Fibroblast of skin of left quadriceps (primary cell): ENCODE data around the gene ST6GALNAC1.
"Not testable (repeated sequence)": the region's sequence is repeated elsewhere in the genome, so short reads cannot be mapped to it uniquely, and the experiment has no call there.

Source experiments
- DNase-seq, 2 experiments: peaks; one replicate each; pipeline ENCODE4 v3.0.0-alpha.2; 2013; ENCODE audit warnings: low read depth in 2 of 2

Gene ST6GALNAC1

DNA sequence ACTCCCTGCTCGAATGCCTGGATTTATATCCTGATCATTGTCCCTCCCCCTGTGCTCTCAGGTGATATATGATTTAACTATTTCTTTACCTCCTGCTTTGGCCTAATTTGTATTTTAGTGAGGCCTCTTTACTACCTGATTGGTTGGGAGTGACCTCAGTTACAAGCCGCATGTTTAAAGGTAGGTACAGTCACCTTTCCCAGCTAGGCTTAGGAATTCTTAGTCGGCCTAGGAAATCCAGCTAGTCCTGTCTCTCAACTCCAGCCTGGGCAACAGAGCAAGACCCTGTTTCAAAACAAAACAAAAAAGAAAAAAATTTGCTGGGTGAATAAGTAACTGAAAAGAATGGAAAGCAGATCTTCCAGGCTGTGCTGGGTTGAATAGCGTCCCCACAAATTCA lies 31.1 kb downstream of the ST6GALNAC1 start:
- no peak for DNase-seq

DNA sequence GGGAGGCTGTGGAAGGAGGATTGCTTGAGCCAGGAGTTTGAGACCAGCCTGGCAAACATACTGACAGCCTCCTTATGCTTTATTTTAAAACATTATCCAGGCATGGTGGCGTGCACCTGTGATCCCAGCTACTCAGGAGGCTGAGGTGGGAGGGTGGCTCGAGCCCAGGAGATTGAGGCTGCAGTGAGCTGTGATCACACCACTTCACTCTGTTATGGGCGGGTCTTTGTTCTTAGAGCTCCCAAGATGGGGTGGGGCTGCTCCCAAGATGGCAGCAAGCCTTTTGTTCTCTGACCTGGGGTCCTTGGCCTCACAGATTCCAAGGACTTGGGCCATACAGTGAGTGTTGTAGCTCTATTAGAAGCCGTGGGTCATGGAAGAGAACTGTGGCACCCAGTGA lies 31.8 kb downstream of the ST6GALNAC1 start:
- no peak for DNase-seq

DNA sequence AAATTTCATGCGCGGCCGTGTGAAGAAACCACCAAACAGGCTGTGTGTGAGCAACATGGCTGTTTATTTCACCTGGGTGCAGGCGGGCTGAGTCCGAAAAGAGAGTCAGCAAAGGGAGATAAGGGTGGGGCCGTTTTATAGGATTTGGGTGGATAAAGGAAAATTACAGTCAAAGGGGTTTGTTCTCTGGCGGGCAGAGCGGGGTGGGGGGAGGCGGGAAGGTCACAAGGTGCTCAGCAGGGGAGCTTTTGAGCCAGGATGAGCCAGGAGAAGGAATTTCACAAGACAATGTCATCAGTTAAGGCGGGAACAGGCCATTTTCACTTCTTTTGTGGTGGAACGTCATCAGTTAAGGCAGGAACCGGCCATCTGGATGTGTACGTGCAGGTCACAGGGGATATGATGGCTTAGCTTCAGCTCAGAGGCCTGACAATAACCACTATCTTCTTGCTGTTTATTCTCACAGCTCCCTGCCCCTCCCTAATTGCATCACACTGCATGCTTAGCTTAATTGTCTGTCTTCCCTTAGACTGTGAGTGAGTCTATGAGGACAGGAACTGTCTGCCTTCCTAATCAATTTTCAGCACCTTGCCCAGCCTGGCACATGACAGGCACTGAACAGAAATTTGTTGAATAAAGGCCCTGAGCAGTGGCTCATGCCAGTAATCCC lies 32.3 kb downstream of the ST6GALNAC1 start:
- DNase-seq, result not testable (repeated sequence)

DNA sequence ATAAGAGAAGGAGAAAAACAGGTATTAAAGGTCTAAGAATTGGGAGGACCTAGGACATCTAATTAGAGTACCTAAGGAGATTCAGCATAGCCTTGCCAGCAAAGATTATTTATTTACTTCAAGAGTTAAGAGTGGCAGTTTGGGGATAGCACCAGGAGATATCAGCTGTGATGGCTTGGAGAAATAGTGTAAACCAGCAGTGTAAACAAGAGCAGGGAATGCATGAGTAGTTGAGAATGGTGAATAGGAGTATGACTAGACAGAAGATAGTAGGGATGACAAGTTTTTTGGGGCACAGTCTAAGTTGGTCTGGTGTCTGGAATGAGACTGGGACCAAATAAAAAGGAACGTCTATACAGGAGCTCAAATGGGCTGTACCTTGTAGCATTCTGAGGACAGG lies 36.9 kb downstream of the ST6GALNAC1 start:
- DNase-seq, result not testable (repeated sequence)

DNA sequence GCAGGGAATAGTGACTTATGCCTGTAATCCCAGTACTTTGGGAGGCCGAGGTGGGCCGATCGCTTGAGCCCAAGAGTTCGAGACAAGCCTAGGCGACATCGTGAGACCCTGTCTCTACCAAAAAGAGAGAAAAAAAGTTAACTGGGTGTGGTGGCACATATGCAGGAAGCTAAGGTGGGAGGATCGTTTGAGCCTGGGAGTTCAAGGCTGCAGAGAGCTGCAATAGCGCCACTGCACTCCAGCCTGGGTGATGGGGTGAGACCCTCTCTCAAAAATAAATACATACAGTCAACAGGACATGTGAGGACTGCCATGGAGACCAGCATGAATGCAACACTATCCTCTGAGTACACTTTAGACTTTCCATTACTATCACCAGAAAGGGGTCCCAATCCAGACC lies 42.5 kb downstream of the ST6GALNAC1 start:
- no peak for DNase-seq

GRCh38 chr17:76599694-76600460 lies 43.7 kb downstream of the ST6GALNAC1 start:
- DNase-seq, result no peak

DNA sequence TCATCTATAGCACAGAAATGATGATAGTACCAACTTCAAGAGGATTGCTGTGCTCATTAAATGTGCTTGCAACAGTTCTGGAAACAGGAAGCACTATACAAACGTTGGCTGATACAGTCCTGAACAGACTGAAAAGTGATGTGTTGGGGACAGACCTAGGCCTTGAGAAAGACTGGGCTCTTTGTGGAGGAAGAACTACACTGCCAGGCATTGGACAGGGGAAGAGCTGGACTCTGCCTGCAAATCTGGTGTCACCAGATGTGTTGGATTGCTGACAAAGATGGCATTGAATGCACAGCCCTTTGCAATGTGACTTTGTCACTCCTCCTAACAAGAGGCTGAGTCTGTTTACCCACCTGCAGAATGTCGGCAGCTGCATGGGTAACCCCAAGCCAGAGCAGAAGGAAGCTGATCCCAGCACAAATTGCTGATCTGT lies 45.5 kb downstream of the ST6GALNAC1 start:
- DNase-seq, result no peak

DNA sequence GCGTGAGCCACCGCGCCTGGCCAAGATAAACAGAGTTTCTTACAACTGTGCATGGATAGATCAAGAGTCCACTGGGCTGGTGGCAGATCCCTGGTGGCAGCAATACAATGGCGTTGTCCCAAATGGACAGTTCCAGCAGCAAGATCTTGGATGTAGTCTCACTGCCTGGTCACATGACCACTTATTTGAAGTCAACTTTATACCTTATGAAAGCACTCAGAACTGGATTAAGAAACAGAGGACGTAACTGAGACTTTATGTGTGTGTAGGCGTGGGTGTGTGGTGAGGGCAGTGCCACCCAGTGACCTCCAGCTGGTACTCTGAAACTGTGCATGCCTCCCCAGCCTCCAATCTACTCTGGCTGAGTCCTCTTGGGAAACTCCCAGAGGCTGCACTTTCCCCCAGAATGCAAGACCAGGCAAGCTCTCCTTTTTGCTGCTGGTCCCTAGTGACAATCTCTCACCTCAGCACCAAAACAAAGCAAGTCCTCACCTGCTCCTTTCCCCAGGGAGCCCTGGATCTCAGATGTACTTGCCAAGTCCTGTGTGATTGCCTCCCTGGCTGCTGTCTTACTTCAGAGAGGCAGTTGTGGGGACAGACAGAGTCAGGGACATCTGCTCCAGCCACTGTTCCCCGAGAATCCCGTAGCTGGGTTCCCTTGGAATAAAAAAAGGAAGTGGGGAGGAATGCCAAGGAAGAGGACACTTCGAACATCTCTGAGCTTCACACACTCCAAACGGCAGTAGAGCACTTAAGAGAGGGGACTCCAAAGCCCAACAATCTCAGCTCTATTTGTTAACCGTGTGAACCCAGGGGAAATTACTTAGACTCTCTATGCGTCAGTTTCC lies 46.2 kb downstream of the ST6GALNAC1 start:
- DNase-seq, result no peak

- no peak for DNase-seq
Measured at GRCh38 chr17:76594690-76595089, 48.9 kb downstream of the ST6GALNAC1 start.

- DNase-seq, result no peak
Measured at GRCh38 chr17:76593959-76594358, 49.6 kb downstream of the ST6GALNAC1 start.

DNA sequence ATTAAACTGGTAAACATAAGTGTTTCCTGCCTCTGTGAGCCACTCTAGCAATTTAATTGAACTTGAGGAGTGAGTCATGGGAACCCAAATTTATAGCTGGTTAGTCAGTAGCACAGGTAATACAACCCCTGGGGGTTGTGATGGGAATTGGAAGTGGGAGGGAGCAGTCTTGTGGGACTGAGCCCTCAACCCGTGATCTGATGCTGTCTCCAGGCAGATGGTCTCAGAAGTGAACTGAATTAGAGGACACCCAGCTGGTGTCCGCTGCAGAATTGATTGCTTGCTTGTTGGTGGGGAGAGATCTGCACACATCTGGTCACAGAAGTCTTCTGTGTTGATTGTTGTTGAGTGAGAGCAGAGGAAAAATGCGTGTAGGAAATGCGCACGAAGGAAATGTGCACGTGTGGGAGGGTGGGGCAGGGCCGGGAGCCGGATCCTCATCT lies 50.2 kb downstream of the ST6GALNAC1 start:
- no peak for DNase-seq

GRCh38 chr17:76588182-76588581 lies 55.4 kb downstream of the ST6GALNAC1 start:
- no peak for DNase-seq

DNA sequence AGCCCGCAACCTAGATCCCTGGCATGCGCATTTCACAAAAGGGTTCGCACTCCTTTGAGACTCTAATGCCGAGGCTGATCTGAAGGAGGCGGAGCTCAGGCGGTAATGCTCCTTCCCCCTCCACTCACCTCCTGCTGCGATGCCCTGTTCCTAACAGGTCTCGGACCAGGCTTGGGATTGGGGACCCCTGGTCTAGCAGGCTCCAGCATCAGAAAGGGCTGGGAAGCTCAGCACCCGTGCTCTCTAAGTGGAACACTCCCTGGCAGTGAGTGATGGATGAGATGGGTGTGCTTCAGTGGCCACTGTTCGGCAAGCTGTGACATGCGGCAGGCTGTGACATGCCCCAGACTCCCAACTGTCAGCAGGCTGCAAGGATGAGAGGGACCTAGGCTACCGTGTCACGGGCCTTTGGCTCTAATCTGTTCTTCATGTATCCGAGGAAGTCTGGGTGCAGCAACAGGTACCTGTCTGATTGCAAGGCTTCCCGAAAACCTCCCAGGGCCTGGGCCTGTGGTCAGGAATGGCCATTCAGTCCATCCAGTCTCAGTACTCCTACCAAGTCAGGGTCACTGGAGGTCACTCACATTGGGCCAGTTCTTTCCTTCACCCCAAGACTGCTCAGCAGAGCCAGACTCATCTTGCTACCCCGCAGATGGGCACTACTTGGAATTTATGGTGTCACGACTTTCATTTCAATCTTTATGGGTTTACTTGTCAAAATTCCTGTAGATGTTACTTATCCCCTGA lies 56.6 kb downstream of the ST6GALNAC1 start:
- DNase-seq, result no peak

- DNase-seq, result no peak
Measured at GRCh38 chr17:76585649-76586593, 57.6 kb downstream of the ST6GALNAC1 start, which contains the start of gene ST6GALNAC2. Gene ST6GALNAC2 (minus strand): TSS chr17:76585860. CDS start chr17:76585808, 52 bp downstream.

- DNase-seq, result no peak
Measured at GRCh38 chr17:76585033-76585648, 58.4 kb downstream of the ST6GALNAC1 start.

- no peak for DNase-seq
Measured at GRCh38 chr17:76584427-76585032, 59.0 kb downstream of the ST6GALNAC1 start.

GRCh38 chr17:76582660-76583059 lies 60.9 kb downstream of the ST6GALNAC1 start:
- DNase-seq, result no peak

- DNase-seq, result no peak
Measured at GRCh38 chr17:76581515-76581914, 62.0 kb downstream of the ST6GALNAC1 start.

- DNase-seq, result no peak
Measured at GRCh38 chr17:76579281-76579680, 64.3 kb downstream of the ST6GALNAC1 start.
